Measurements from ENCODE around the gene LRRC37B.
"Not testable (repeated sequence)": the region's sequence is repeated elsewhere in the genome, so short reads cannot be mapped to it uniquely, and the experiment has no call there.

The LRRC37B gene

DNA sequence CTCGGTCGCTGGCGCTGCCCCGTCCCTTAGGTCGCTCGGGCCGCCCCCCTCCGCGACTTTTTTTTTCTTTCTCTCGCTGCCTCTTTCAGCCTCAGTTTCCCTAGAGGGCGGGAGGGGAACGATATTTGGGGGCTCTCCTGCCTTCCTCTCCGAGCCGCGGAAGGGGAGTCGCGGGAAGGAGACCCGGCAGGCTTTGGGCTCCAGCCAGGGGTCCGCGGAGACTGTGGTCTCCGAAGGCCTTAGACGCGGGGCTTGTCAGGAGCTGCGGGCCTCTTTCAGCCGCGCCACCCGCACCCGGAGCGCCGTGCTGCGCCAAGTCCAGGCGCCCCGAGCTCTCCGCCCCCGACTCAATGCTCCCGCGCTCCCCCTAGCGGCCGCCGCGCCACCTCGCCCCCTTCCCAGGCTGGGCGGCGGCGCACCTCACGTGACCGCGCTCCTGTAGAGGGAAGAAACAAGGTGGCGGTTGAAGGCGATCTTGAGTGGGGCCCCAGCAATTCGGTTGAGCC is at the start of gene LRRC37B:
Gene LRRC37B, plus strand, starts transcription at position 427 of the 506 bp plus-strand sequence. CDS start 14,010 bp downstream, outside the sequence.
- peak; percentile 77 to 90 (median 86) for DNase-seq (ENCODE audit: low read depth in 2 of 3, low spot score in 1 of 3)

DNA sequence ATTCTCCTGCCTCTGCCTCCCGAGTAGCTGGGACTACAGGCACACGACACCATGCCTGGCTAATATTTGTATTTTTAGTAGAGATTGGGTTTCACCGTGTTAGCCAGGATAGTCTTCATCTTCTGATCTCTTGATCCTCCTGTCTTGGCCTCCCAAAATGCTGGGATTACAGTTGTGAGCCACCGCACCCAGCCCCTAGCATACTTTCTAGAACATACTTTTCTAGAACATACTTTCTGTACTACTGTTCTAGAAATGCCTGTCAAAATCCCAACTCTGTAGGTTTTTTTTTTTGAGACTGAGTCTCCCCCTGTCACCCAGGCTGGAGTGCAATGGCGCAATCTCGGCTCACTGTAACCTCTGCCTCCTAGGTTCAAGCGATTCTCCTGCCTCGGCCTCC is 43.1 kb upstream of the LRRC37B start:
- DNase-seq (ENCODE audit: low read depth in 2 of 3, low spot score in 1 of 3), result not testable (repeated sequence)

DNA sequence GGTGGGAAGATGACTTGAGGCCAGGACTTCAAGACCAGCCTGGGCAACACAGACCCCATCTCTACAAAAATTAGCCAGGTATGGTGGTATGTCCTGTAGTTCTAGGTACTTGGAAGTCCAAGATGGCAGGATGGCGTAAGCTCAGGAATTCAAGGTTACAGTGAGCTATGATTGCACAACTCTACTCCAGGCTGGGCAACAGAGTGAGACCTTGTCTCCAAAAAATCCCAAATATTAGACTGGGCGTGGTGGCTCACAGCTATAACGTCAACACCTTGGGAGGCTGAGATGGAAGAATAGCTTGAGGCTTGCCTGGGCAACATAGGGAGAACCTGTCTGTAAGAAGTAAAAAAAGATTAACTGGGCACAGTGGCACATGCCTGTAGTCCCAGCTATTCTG is 39.5 kb upstream of the LRRC37B start:
- no peak for DNase-seq (ENCODE audit: low read depth in 2 of 3, low spot score in 1 of 3)

- not testable (repeated sequence) for DNase-seq (ENCODE audit: low read depth in 2 of 3, low spot score in 1 of 3)
These were observed 36.8 kb upstream of the LRRC37B start for GRCh38 chr17:31970416-31970815.

DNA sequence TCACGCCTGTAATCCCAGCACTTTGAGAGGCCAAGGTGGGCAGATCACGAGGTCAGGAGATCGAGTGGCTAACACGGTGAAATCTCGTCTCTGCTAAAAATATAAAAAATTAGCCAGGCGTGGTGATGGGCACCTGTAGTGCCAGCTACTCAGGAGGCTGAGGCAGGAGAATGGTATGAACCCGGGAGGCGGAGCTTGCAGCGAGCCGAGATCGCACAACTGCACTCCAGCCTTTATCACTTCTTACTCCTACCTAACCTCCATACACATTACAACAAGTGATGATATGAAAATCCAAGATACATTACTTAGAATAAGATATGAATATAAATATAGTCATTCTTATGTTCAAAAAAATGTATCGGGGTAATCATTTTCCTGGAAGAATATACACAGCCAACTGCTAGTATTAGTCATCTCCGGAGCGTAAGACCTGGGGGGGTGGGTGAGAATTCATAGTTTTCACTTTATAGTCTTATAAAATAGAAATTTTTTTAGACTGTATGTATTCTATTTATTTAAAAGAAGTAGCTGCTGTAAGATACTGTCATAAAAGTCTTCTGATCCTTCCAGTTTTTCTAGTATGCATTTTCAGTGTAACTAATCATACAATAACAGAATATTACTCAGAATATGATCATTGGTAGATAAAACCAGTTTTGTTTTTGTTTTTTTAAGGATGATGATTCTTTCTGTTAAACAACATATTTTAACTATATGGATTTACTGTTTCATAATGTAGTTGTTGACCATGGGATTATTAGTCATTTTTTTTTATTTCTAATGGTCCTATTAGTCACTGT is 32.7 kb upstream of the LRRC37B start:
- DNase-seq (ENCODE audit: low read depth in 2 of 3, low spot score in 1 of 3), result not testable (repeated sequence)

DNA sequence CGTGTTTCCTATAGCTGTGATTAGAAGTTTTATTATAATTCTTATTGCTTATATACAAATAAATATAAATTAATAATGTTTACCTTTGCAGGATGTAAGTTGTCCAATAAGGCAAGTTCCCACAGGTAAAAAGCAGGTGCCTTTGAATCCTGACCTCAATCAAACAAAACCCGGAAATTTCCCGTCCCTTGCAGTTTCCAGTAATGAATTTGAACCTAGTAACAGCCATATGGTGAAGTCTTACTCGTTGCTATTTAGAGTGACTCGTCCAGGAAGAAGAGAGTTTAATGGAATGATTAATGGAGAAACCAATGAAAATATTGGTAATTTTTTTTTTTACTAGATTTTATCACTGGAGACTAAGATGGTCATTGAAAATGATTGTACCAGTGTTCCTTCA is 31.8 kb upstream of the LRRC37B start:
- DNase-seq (ENCODE audit: low read depth in 2 of 3, low spot score in 1 of 3), result not testable (repeated sequence)

GRCh38 chr17:31991821-31992220 is 15.4 kb upstream of the LRRC37B start:
- DNase-seq (ENCODE audit: low read depth in 2 of 3, low spot score in 1 of 3), result not testable (repeated sequence)

- no peak for DNase-seq (ENCODE audit: low read depth in 2 of 3, low spot score in 1 of 3)
These were observed 10.2 kb upstream of the LRRC37B start for GRCh38 chr17:31997005-31997404.

DNA sequence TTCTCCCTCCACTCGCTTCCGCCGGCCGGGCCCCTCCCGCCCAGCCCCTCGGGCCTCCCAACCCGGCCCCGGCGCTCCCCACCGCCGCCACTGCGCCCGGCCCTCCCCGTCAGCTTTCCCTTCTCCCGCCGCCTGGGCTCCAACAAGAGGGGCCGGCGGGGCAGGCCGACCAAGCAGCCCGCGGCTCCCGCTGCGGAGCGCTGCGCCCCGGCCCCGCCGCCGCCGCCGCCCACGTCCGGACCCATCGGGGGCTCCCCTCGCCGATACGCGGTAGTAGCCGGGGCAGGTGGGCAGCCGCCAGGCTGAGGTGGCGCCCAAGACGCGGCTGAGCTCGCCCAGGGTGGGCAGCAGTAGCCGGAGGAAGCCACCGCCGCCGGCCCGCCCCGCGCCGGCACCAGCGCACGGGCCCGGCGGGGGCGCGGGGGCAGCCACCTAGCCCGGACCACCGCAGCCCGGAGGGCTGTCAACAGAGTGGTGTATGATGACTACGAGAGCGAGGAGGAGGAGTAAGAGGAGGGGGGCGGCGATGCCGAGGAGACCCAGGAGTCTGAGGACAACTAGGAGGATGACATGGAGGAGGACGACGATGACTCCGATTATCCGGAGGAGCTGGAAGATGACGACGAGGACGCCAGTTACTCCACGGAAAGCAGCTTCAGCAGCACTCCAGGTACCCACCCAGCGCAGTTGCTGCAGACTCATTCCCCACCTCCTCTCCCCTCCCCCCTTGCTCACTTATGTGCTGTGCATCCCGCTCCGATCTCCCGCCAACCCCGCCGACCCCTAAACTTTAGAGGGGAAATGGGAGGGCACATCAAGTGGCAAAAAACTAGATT is 498 bp downstream of the LRRC37B start:
- peak; percentile 4 to 23 (median 13) for DNase-seq (ENCODE audit: low read depth in 2 of 3, low spot score in 1 of 3)

GRCh38 chr17:32009262-32009542 is 2.0 kb downstream of the LRRC37B start:
- DNase-seq (ENCODE audit: low read depth in 2 of 3, low spot score in 1 of 3), result no peak

DNA sequence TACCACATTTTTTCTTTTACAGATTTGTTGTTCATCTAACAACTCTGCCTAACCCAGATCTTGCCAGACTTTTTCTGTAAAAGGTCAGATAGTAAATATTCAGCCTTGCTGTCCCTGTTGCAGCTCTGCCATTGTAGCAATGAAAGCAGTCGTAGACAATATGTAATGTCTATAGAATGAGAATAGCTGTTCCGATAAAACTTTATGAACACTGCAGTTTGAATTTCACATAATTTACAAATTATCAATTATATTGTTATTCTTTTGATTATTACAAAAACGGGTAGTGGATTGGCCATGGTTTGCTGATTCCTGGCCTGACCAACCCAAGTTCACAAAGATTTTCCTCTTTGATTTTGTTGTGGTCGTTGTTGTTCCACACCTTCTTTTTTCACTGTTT is 2.9 kb downstream of the LRRC37B start:
- no peak for DNase-seq (ENCODE audit: low read depth in 2 of 3, low spot score in 1 of 3)

- DNase-seq (ENCODE audit: low read depth in 2 of 3, low spot score in 1 of 3), result no peak
These were observed 8.2 kb downstream of the LRRC37B start for GRCh38 chr17:32015245-32016013.

DNA sequence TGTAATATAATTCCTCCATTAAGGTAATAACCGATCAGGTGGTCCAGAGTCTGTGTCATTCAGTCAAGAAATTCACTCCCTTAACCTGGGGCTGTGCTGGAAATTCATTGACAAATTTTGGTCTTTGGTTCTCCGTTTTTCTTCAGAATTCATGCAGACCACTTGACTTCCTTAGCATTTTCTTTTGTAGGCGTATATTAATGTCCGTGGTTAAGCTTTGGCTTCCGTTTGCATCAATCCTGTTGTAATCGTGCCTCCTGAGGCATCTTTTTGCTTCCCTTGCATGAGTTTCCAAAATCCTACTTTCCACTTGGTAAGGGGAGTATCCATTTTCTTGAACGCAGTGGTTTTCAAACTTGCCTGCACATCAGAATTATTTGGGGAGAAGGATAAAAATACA is 9.0 kb downstream of the LRRC37B start:
- DNase-seq (ENCODE audit: low read depth in 2 of 3, low spot score in 1 of 3), result no peak

DNA sequence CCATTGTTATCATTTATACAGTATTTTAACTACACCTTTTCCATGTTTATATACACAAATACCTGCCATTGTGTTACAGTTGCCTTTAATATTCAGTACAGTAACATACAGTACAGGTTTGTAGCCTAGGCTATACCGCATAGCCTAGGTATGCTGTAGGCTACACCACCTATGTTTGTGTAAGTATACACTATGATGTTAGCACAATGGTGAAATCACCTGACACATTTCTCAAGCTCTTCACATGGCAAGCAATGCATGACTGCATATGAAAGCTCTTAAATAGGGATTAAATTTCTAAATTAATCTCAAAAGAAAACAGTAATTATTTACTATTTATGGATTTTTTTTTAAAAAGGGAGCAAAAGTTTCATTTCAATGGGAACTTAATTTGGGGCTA is 12.0 kb downstream of the LRRC37B start:
- DNase-seq (ENCODE audit: low read depth in 2 of 3, low spot score in 1 of 3), result no peak

GRCh38 chr17:32020943-32021614 is 13.9 kb downstream of the LRRC37B start:
- DNase-seq (ENCODE audit: low read depth in 2 of 3, low spot score in 1 of 3), result no peak

- no peak for DNase-seq (ENCODE audit: low read depth in 2 of 3, low spot score in 1 of 3)
These were observed 14.4 kb downstream of the LRRC37B start for GRCh38 chr17:32021615-32021955.

- DNase-seq (ENCODE audit: low read depth in 2 of 3, low spot score in 1 of 3), result not testable (repeated sequence)
These were observed 15.4 kb downstream of the LRRC37B start for GRCh38 chr17:32022554-32022953.

DNA sequence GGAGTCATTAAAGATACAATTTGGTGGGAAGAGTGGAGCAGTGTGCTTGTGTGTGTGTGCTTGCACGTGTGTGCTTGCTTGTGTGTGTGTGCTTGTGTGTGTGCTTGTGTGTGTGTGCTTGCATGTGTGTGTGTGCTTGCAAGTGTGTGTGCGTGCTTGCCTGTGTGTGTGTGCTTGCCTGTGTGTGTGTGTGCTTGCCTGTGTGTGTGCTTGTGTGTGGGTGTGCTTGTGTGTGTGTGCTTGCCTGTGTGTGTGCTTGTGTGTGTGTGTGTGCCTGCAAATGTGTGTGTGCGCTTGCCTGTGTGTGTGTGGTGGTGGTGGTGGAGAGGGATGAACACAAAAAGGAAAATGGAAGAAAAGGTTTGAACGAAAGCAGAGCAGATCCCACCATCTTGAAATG is 20.1 kb downstream of the LRRC37B start:
- not testable (repeated sequence) for DNase-seq (ENCODE audit: low read depth in 2 of 3, low spot score in 1 of 3)

DNA sequence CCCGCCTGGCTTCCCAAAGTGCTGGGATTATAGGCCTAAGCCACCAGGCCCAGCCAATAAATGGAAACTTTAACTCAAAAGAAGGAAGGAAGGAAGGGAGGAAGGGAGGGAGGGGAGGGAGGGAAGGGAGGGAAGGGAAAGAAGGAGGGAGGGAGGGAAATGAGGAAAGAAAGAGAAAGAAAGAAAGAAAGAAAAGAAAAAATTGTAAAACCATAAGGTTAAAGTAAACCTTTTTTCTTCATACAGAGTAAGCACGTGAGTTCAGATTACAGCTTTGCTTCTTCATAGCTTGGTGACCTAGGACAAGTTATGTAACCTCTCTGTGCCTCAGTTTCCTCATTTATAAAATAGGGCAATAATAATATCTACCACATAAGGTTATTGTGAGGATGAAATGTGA is 26.0 kb downstream of the LRRC37B start:
- DNase-seq (ENCODE audit: low read depth in 2 of 3, low spot score in 1 of 3), result no peak

GRCh38 chr17:32033812-32034211 is 26.6 kb downstream of the LRRC37B start:
- DNase-seq (ENCODE audit: low read depth in 2 of 3, low spot score in 1 of 3), result not testable (repeated sequence)

GRCh38 chr17:32040246-32040645 is 33.1 kb downstream of the LRRC37B start:
- DNase-seq (ENCODE audit: low read depth in 2 of 3, low spot score in 1 of 3), result not testable (repeated sequence)

All from stimulated activated CD4-positive, alpha-beta T cell treated with anti-CD3 and anti-CD28 coated beads, Interleukin-12 subunit alpha, Interleukin-12 subunit beta, amount 100 ng/mL, for 48 hours (primary cell).